ENCODE measurements around the gene VARS2. TPM values are rescaled to one million over a fixed set of nuclear protein-coding genes. Genes with fewer than 3 reads are reported as not detected.

VARS2 gene
- polyA plus RNA-seq, 1 of the 3 experiments (the other 2 are of a cell fraction): 31.2 TPM

GRCh38 chr6:30873137-30873640 is 40.8 kb upstream of the VARS2 start:
- H2AFZ ChIP-seq (ENCODE audit: low read depth): no peak overlapping the region
- H3K9ac ChIP-seq: no peak overlapping the region
- H3K79me2 ChIP-seq (ENCODE audit: insufficient read depth): no peaks in the 10 kb centered on the region
- H3K36me3 ChIP-seq (replicated peaks in 1 of 2; ENCODE audit: control insufficient read depth in 1 of 2, insufficient read depth in 2 of 2, low read length in 1 of 2): no peaks in the 10 kb centered on the region
- no peaks in the 10 kb centered on the region for H3K9me2 ChIP-seq
- ChIA-PET POLR2A (interaction anchor here (0.7 kb wide), 1 partner anchor 33 kb away, joined by 3 read pairs; no protein-coding TSS in a partner anchor), CTCF (interaction anchor here (0.7 to 1.2 kb wide), 2 partner anchors 11 to 45 kb away, joined by 3 to 5 read pairs; no protein-coding TSS in a partner anchor)
- H3K4me3 ChIP-seq (ENCODE audit: low read depth in 2 of 2, low read length in 1 of 2): no peak overlapping the region
- no peaks in the 10 kb centered on the region for H4K20me1 ChIP-seq (ENCODE audit: insufficient read depth)
- TF ChIP-seq IRF3 (IDR thresholded peaks at IDR 0.05; ENCODE audit: low read depth, low read length) (no peak), MEF2A (IDR thresholded peaks at IDR 0.05; ENCODE audit: borderline replicate concordance, low read depth) (no peak), MXI1 (IDR thresholded peaks at IDR 0.05; ENCODE audit: low read depth, low read length) (no peak), POLR2AphosphoS5 (IDR thresholded peaks at IDR 0.05; ENCODE audit: low read depth, low read length) (no peak), GABPA (IDR thresholded peaks at IDR 0.05; ENCODE audit: low read depth) (no peak), FOXM1 (IDR thresholded peaks at IDR 0.05; ENCODE audit: low read depth) (no peak), GATA2 (CRISPR knock-in tag; IDR thresholded peaks at IDR 0.05) (no peak), CTCF (IDR thresholded peaks at IDR 0.05) (no peak), ELF1 (IDR thresholded peaks at IDR 0.05) (no peak), FOXJ3 (CRISPR knock-in tag; IDR thresholded peaks at IDR 0.05) (no peak), FOSL2 (IDR thresholded peaks at IDR 0.05; ENCODE audit: borderline replicate concordance, low read depth) (no peak), TAF1 (IDR thresholded peaks at IDR 0.05; ENCODE audit: borderline replicate concordance, low read depth, low read length) (no peak), REST (IDR thresholded peaks at IDR 0.05; ENCODE audit: low read depth, low read length) (no peak), MAX (IDR thresholded peaks at IDR 0.05; ENCODE audit: low read depth) (no peak), PBX3 (IDR thresholded peaks at IDR 0.05) (no peak), RAD21 (IDR thresholded peaks at IDR 0.05; ENCODE audit: low read length) (no peak), USF1 (IDR thresholded peaks at IDR 0.05; ENCODE audit: borderline replicate concordance, low read depth) (no peak), RXRA (IDR thresholded peaks at IDR 0.05; ENCODE audit: borderline replicate concordance, low read depth) (no peak), ZBTB33 (IDR thresholded peaks at IDR 0.05; ENCODE audit: borderline replicate concordance, low read depth) (no peak)
- 95% methylated on average over 2 of the region's 2 CpGs for WGBS (ENCODE audit: low lambda C conversion rate)
- no peak overlapping the region for H3K4me2 ChIP-seq
- no peak overlapping the region for H3K27ac ChIP-seq (ENCODE audit: low read depth in 2 of 2, low read length in 1 of 2)
- H3K4me1 ChIP-seq (ENCODE audit: control insufficient read depth in 1 of 2, insufficient read depth in 2 of 2, low read depth in 1 of 2, low read length in 1 of 2): peaks cover 4 to 17% of the 10 kb centered on the region in 2 experiments; a peak in 2 of 4 replicates
- H3K27me3 ChIP-seq (ENCODE audit: insufficient read depth): no peaks in the 10 kb centered on the region
- DNase-seq: no peak
- peaks cover 8% of the 10 kb centered on the region for H3F3A ChIP-seq (replicated peaks; ENCODE audit: insufficient read depth)
- 0 out of 2 replicates have a peak, but pooled peaks cover 6% of the 10 kb centered on the region for H3K9me3 ChIP-seq
